ENCODE data around the gene GAREM2. TPM values are rescaled to one million over a fixed set of nuclear protein-coding genes. Genes with fewer than 3 reads are reported as not detected.

The GAREM2 gene
- total RNA-seq, 1 donor from 2014 or later = 3.4 TPM

DNA sequence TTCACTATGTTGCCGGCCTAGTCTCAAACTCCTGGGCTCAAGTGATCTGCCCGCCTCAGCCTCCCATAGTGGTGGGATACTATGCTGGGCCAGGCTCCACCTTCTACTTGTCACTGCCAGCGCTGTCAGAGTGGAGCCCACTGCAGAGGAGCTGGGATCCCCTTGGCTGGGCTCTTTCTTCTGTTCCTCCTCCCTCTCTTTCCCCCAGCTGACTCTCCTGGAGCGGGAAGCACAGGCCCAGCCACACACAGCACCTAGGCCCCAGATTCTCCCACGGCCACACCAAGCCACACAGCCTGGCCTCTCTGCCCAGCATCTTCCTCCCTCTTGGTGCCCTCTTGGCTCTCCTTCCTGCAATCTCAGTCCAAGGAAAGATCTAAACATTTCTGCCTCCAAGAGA lies 3.7 kb upstream of the GAREM2 start:
- DNase-seq (ENCODE audit: extremely low read depth, low read depth, low spot score) = no peak

DNA sequence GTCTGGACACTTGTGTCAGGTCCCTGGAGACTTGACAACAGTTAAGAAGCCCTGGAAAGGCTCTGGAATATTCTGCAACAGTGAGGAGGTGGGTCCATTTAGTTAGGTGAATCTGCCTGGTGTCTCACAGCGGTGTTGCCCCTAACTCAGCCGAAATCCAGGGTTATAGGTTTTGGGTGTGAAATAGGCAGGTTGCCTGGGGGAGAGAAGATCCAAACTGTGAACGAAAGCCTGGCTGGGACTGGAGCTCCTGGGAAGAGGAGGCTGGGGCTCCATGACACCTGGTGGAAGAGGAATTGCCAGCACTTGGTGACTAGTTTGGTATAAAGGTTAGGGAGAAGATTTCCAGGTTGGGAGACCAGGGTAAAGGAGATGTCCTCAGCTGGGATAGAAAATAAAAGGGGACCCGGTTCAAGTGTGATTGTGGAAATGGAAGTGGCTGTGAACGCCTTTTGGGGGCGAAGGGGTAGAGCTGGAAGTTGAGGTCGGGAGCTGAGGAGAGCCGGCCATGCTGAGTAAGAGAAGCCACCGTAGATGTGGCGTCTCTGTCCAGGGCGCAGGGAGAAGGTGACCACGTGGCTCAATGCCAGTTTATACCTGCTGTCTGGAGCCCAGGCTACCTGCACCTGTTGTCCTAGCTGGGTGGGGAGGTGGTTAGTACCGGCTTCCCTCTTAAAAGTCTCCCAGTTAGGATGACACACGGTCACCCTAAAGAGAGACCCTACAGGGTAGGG lies 3.0 kb upstream of the GAREM2 start:
- DNase-seq (ENCODE audit: extremely low read depth, low read depth, low spot score) = no peak

DNA sequence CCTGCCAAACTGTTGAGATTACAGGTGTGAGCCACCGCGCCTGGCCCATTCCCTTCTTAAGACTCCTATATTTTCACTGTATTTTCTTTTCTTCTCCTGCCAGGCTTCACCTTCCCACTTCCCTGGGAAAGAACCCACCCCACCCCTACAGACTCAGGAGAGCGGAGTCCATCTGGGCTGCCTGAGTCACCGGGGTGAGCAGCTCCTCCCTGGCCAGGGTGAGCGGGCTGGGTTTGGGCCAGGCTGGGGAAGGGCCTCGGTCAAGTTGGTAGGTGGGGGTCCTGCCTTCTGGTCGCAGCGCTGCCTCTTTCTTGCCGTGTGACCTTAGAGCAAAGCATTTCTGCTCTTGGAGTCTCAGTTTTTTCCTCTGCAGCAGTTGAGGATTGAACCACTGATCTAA lies 2.1 kb upstream of the GAREM2 start:
- no peak for DNase-seq (ENCODE audit: extremely low read depth, low read depth, low spot score)

DNA sequence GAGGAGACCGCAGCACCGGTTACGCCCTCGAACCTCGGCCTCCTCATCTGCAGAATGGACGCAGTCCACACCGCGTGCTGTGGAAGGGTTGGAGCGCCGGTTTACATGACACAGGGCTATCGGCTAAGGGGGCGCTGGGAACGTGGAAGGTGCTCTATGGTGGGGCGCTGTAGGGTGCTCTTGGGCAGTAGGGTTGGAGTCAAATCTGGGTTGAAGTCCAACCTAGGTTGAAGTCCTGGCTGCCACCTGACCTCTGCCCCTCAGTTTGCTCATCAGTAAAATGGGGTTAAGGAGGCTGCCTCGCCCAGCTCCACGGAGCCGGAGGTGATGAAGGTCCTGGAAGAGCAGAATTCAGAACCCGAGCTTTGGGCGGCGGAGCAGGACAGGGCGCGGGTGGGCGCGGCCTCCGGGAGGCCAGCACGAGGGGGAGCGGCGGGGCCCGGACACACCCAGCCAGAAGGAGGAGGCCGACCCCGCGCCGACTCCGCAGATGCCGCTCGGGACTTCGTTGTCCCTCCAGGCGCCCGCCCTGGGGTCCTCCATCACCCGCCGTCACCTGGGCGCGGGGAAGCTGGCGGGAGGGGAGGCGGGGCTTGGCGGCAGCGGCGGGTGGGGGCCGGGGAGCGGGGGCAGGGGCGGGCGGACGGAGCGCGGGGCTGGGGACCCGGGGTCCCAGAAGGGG lies 558 bp upstream of the GAREM2 start:
- DNase-seq (ENCODE audit: extremely low read depth, low read depth, low spot score) = no peak

DNA sequence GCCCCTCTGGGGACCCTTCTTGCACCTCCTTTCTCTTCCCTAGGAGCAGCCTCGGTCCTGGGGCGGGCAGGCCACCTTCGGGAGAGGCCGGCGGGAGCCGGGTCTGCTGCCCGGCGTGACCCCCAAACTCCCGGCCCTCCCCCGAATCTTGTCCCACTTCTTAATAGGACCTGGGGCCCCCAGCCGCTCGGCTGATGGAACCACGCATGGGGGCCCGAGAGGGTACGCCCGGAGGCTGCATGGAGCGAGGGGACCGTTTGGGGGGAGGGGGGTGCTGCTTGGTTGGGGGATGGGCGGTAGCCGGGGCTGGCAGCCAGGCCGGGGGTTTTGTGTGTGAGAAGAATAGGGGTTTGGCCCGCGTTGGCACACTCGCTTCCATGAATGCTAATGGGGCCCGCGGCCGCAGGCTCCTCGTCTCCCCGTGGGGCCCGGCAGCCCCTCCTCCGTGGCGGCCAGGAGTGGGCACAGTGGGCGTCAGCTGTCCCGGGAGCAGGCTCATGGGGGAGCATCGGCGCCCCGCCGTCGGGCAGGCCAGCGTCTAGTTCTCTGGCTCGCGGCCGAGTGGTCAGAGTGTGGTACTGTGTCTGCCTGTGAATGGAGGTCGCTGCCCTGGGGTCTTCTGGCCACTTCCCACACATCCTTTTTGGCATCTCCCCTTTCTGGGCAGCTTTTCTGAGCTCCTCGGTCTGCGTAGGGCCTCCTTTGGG lies 1.0 kb downstream of the GAREM2 start:
- no peak for DNase-seq (ENCODE audit: extremely low read depth, low read depth, low spot score)

DNA sequence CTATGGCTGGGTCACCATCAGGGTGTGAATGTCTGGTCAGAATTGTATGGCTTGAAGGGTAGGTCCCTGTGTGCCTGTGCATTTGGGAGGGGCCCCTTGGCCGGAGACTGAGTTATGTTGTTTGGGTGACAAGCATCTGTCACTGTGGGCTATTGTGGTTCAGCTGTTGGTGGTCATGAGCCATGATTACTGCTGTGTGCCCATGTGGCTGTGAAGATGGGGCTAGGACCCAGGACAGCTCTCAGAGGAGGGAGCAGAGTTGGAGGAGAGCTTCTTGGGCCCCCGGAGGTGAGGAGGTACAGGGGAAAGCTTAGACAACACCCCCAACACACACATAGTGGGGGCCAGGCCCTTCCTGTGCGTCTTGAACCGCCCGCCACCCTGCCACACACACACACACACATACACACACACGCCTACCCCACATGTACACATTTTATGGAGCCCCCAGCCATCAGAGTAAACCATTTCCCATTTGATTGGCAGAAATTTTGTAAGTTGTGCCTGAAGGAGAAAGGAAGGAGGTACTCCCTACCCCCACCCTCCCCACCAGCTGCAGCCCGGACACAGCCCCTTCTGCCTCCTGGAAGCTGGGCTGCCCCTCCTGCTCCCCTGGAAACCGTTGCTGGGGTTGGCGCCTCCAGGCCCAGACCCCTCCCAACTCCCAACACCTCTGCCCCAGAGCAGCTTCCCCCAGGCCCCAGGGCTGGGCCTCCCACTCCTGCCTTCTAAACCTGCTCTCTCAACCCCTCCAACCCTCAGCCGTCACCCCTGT lies 2.0 kb downstream of the GAREM2 start:
- no peak for DNase-seq (ENCODE audit: extremely low read depth, low read depth, low spot score)

DNA sequence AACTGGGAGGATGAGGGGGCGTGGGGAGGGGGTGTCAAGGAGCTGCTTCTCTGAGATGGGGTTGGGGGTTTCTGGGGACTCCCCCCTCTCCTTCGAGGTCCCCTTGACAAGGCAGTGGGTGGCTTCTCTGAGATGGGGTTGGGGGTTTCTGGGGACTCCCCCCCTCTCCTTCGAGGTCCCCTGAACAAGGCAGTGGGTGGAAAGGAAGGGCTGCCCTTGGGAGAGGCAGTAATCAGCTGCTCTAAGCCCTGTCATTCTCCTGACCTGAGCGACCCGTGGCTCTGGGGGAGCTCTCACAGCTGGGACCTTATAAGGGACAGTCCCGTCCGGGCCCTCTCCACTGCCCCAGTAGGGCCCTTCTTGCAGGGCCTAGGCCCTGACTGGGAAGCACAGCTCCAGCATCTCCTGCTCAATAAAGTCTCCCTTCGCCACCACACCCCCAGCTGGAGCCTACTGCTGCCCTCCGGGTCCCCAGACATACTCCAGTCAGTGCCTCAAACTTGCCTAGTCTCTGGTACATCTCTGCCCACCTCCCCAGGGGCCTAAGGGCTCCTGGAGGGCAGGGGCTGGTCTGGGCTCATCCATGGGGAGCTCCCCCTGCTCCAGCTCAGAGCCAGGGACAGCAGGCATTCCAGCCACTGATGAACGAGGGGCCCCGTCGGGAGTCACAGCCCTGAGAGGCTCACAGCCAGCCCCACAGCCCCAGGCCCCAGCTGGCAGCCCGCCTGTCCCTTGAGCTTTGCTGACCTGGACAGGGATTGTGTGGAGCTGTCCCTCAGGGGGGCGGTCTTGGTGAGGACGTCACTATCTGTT lies 2.8 kb downstream of the GAREM2 start:
- no peak for DNase-seq (ENCODE audit: extremely low read depth, low read depth, low spot score)

DNA sequence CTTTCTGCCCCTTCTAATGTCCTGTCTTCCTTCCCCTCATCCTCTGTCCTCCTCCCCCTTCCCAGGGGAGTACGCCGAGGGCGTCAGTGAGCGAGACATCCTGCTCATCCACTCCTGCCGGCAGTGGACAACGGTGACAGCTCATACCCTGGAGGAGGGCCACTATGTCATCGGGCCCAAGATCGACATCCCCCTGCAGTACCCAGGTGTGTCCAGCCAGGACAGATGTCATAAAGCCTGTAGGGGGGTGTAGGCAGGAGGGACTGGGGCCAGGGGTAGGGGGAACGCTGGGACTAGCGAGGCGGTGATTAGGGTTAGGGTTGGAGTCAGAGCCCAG lies 3.4 kb downstream of the GAREM2 start:
- DNase-seq (ENCODE audit: extremely low read depth, low read depth, low spot score) = no peak

DNA sequence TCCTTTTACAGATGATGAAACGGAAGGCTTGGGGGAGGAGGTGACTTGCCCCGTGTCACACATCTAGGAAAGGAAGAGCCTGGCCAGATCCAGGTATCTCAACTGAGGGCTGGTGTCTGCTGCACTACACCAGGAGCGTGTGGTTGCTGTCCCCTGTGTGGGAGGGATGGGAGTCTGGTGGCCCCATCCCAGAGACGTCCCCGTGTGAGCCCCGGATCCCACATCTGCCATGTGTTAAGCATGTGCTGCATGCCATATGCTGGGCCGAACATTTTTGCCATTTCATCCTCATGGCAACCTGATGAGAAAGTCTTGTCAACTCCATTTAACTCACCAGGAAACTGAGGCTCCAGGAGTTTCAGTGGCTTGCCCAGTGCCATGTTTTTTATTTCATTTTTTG lies 4.2 kb downstream of the GAREM2 start:
- no peak for DNase-seq (ENCODE audit: extremely low read depth, low read depth, low spot score)

DNA sequence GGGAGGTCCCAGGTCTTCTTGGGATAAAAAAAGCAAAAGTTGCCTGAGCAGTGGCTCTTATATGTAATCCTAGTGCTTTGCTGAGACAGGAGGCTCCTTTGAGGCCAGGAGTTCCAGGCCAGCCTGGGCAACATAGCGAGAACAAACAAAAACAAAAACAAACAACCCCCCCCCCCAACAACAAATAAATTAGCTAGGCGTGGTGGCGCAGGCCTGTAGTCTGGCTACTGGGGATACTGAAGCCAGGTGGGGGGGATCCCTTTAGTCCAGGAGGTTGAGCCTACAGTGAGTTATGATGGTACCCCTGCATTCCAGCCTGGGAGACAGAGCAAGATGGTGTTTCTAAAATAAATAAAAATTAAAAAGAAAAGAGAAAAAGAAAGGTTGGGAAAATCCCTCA lies 5.4 kb downstream of the GAREM2 start:
- DNase-seq (ENCODE audit: extremely low read depth, low read depth, low spot score) = no peak

DNA sequence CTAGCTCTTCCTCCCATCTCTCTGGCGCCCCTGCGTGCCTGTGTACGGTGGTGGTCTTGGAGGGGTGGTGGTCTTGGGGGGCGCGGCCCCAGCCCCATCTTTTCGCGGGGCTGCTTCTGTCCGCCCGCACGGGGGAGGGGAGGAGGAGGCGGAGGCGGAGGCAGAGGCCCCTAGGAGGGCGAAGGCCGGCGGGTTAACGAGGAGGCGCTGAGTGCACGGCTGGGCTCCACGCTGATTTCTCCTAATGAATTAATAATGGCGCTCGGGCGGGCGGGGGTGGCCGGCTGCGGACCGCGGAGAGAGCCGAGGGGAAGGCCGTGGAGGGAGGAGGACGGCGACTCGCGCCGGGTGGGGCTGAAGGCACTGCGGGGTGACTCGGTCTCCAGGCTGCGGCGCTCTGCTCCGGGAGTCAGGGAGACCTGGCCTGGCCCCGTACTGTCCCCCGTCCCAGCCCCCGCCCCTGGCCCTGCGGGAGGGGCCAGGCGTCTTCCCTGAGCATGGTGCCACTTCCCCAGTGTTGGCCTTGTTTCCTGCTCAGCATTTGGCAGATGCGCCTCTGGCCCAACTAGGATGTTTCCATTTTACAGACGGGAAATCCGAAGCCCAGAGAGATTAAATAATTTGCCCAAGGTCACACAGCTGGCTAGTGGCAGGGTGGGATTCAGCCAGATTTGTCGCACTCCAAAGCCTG lies 6.0 kb downstream of the GAREM2 start:
- DNase-seq (ENCODE audit: extremely low read depth, low read depth, low spot score) = no peak

DNA sequence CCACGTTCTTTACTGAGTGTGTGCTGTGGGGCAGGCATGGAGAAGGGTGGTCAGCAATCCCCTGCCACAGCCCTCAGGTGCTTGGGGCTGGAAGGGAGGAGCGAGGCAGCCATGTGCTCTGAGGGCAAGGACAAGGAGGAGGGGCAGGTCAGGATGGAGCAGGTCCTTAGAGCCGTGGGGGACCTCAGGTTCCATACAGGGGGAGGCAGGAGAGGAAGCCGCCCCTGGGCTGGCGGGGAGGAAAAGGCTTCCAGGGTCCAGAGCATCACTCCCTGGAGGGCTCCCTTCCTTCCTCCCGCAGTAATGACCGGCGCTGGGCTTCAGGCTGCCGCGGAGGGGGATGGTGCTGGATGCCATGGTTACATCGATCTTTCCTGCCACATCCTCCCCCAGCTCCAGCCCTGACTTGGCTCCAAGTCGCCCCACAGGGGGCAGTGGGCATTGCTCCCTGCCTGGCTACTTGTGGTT lies 6.6 kb downstream of the GAREM2 start:
- no peak for DNase-seq (ENCODE audit: extremely low read depth, low read depth, low spot score)

DNA sequence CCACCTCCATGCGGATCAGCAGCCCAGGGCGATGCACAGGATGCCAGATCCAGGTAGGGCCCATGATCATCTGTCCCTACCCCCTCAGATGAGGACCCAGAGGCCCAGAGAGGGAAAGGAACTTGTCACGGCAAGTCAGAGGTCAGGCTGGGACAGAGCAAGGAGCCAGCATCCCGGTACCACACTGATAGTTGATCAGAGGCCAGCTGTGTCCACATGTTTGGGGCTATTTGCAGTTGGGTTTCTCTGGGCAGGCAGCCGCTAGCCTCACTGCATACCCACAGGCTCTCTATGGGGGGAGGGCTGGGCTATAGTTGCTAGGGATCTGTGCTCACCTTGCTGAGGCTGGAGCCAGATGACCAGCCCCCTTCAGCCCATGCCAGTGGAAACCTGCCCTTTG lies 9.6 kb downstream of the GAREM2 start:
- no peak for DNase-seq (ENCODE audit: extremely low read depth, low read depth, low spot score)

DNA sequence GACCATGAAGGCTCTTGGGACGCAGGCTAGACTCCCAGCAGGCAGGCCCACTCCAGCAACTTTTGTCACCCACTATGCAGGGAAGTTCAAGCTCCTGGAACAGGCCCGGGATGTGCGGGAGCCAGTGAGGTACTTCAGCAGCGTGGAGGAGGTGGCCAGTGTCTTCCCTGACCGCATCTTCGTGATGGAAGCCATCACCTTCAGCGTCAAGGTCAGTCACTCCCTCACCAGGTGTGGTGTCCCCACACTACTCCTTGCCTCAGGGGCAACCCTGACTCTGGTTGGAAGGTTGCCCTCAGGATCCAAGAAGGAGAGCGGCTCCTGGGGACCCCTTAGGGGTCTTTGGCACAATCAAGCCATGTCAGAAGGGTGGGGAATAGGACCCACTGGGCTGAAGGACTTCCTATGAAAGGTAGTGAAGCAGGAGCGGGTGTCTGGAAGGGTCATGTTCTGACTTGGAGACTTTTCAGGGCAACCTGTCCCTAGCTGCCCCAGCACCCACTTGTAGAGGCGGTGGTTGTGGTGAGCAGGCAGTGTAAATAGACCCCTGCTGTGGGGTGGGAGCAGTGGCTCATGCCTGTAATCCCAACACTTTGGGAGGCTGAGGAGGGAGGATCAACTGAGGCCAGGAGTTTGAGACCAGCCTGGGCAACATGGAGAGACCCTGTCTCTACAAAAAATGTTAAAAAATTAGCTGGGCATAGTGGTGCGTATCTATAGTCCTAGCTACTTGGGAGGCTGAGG lies 10.2 kb downstream of the GAREM2 start:
- DNase-seq (ENCODE audit: extremely low read depth, low read depth, low spot score) = no peak

DNA sequence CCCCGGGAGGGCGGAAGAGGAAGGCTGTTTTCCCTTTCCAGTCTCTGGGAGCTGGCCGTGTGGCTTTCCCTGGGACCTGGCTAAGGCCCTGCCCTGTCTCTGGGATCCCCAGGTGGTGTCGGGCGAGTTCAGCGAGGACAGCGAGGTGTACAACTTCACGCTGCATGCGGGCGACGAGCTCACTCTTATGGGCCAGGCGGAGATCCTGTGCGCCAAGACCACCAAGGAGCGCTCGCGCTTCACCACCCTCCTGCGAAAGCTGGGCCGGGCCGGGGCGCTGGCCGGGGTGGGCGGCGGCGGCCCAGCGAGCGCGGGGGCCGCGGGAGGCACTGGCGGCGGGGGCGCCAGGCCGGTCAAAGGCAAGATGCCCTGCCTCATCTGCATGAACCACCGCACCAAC lies 11.2 kb downstream of the GAREM2 start:
- DNase-seq (ENCODE audit: extremely low read depth, low read depth, low spot score) = no peak

DNA sequence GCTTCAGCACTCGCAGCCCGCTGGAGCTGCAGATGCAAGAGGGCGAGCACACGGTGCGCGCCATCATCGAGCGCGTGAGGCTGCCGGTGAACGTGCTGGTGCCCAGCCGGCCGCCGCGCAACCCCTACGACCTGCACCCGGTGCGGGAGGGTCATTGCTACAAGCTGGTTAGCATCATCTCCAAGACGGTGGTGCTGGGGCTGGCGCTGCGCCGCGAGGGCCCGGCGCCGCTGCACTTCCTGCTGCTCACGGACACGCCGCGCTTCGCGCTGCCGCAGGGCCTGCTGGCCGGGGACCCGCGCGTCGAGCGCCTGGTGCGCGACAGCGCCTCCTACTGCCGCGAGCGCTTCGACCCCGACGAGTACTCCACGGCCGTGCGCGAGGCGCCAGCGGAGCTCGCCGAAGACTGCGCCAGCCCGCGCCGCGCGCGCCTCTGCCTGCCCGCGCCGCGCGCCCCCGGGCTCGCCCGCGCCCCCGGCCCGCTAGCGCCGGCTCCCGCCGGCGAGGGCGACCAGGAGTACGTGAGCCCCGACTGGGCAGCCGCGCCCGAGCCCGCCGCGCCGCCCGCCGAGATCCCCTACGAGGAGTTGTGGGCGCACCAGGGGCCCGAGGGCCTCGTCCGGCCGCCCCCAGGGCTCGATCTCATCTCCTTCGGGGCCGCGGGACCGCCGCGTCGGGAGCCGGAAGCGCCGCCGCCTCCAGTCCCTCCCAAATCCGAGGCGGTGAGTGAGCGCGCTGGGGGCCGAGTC lies 11.8 kb downstream of the GAREM2 start:
- DNase-seq (ENCODE audit: extremely low read depth, low read depth, low spot score) = peak; percentile 10

DNA sequence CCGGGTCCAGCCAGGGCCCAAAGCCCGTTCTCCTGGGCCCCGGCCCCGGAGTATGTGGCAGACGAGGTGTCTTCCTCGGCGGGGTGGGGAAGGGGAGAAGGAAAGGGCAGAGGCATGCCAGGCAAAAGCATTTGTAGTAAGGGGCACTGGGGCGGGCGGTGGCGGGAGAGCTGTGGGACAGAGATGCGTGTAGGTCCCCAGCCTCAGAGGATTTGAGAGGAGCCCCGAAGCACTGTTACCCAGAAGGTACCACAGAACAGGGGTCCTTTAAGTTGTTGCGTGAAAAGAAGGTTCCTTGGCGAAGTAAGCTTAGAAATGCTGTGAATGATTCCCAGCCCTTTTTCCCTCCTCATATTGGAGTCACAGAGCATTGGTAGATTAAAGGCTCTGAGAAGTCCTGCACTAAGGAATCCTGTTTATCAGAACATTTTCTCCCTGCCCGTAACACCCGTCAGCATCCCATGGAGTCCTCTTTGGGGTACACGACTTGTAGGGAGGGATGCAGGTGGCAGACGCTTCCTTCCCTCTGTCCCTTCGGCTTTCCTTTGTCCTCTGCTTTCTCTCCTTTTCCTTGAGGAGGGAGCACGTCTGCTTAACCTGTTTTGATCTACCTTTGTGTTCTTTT lies 12.5 kb downstream of the GAREM2 start:
- no peak for DNase-seq (ENCODE audit: extremely low read depth, low read depth, low spot score)
